ENCODE data around the gene BLVRB.

BLVRB gene

DNA sequence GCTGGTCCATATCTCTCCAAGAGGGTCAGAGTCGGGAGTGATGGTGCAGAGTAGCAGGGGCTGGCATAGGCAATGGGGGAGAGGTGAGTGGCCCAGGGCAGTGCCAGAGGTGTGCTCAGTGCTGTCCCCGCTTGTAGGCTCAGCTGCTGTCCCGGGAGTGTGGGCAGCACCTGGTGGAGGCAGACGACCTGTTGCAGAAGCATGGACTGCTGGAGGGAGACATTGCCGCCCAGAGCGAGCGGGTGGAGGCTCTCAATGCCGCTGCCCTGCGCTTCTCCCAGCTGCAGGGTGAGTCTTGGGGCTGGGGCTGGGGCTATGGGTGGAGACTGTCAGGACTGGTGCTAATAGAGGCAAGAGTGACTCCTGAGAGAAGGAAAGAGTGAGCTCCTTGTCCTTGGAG is 40.6 kb upstream of the BLVRB start:
- Histone ChIP-seq H4K20me1 (ENCODE audit: insufficient read depth, low read length) (no peaks in the 10 kb centered on the region), H3K36me3 (ENCODE audit: insufficient read depth, low read length) (no peaks in the 10 kb centered on the region), H3K9me2 (ENCODE audit: low read depth, low read length) (no peaks in the 10 kb centered on the region), H3K4me3 (ENCODE audit: low read depth, low read length, poor library complexity, severe bottlenecking) (no peak overlapping the region), H3F3A (ENCODE audit: insufficient read depth, low read length) (no peaks in the 10 kb centered on the region), H3K27ac (ENCODE audit: low read depth, low read length, poor library complexity, severe bottlenecking) (no peak overlapping the region), H3K27me3 (ENCODE audit: insufficient read depth, low read length) (no peaks in the 10 kb centered on the region), H3K9me3 (ENCODE audit: low read length) (no peaks in the 10 kb centered on the region), H3K79me2 (ENCODE audit: insufficient read depth, low read length) (no peaks in the 10 kb centered on the region), H2AFZ (ENCODE audit: low read length) (no peak overlapping the region), H3K4me2 (ENCODE audit: low read length) (no peak overlapping the region), H3K4me1 (ENCODE audit: insufficient read depth, low read length, severe bottlenecking) (no peaks in the 10 kb centered on the region), H3K9ac (ENCODE audit: low read length) (no peak overlapping the region)
- TF ChIP-seq, protein P1, sequence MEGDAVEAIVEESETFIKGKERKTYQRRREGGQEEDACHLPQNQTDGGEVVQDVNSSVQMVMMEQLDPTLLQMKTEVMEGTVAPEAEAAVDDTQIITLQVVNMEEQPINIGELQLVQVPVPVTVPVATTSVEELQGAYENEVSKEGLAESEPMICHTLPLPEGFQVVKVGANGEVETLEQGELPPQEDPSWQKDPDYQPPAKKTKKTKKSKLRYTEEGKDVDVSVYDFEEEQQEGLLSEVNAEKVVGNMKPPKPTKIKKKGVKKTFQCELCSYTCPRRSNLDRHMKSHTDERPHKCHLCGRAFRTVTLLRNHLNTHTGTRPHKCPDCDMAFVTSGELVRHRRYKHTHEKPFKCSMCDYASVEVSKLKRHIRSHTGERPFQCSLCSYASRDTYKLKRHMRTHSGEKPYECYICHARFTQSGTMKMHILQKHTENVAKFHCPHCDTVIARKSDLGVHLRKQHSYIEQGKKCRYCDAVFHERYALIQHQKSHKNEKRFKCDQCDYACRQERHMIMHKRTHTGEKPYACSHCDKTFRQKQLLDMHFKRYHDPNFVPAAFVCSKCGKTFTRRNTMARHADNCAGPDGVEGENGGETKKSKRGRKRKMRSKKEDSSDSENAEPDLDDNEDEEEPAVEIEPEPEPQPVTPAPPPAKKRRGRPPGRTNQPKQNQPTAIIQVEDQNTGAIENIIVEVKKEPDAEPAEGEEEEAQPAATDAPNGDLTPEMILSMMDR (IDR thresholded peaks at IDR 0.05; ENCODE audit: low read length): no peak
- no peak for TF ChIP-seq EZH2 (IDR thresholded peaks at IDR 0.05; ENCODE audit: borderline replicate concordance, low read length)

GRCh38 chr19:40503320-40503695 is 37.8 kb upstream of the BLVRB start:
- H3K4me3 ChIP-seq (ENCODE audit: low read depth, low read length, poor library complexity, severe bottlenecking): no peak overlapping the region
- no peaks in the 10 kb centered on the region for H3K27me3 ChIP-seq (ENCODE audit: insufficient read depth, low read length)
- TF ChIP-seq, protein P1 (IDR thresholded peaks at IDR 0.05; ENCODE audit: low read length): no peak
- TF ChIP-seq EZH2 (IDR thresholded peaks at IDR 0.05; ENCODE audit: borderline replicate concordance, low read length): no peak
- H3K79me2 ChIP-seq (ENCODE audit: insufficient read depth, low read length): no peaks in the 10 kb centered on the region
- no peak overlapping the region for H3K27ac ChIP-seq (ENCODE audit: low read depth, low read length, poor library complexity, severe bottlenecking)
- no peaks in the 10 kb centered on the region for H3K36me3 ChIP-seq (ENCODE audit: insufficient read depth, low read length)
- no peaks in the 10 kb centered on the region for H3F3A ChIP-seq (ENCODE audit: insufficient read depth, low read length)
- H3K9me3 ChIP-seq (ENCODE audit: low read length): no peaks in the 10 kb centered on the region
- no peak overlapping the region for H3K9ac ChIP-seq (ENCODE audit: low read length)
- H3K4me2 ChIP-seq (ENCODE audit: low read length): no peak overlapping the region
- H2AFZ ChIP-seq (ENCODE audit: low read length): no peak overlapping the region
- H3K9me2 ChIP-seq (ENCODE audit: low read depth, low read length): no peaks in the 10 kb centered on the region
- H4K20me1 ChIP-seq (ENCODE audit: insufficient read depth, low read length): no peaks in the 10 kb centered on the region
- no peaks in the 10 kb centered on the region for H3K4me1 ChIP-seq (ENCODE audit: insufficient read depth, low read length, severe bottlenecking)

DNA sequence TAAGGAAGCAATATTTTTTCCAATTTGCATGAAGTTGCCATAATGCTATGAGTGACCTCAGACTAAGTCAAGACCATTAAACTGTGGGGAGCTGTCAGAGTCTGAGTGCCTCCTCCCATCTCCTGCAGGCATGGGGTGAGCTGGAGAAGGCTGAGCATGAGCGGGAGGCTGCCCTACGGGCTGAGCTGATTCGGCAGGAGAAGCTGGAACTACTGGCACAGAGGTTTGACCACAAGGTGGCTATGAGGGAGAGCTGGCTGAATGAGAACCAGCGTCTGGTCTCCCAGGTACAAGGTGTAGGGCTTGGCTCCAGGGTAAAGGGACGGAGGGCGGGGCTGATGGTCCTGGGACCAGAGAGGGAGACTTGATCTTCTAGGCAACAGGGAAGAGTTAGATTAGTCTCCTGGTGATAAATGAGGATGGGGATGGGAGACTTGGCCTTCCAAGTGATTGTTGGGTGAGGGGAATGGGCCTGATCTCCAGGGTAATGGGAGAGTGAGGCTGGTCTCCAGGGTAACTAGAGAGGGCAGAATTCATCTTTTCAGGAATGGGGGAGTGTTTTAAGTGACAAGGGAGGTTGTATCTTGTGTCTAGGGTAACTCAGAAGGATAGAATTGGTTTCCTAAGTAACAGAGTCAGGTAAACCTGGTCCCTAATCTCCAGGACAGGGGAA is 37.2 kb upstream of the BLVRB start:
- H3K79me2 ChIP-seq (ENCODE audit: insufficient read depth, low read length): no peaks in the 10 kb centered on the region
- TF ChIP-seq, protein P1 (IDR thresholded peaks at IDR 0.05; ENCODE audit: low read length): no peak
- no peak for TF ChIP-seq EZH2 (IDR thresholded peaks at IDR 0.05; ENCODE audit: borderline replicate concordance, low read length)

More for the DNA sequence above, 37.2 kb upstream of the BLVRB start:
- Histone ChIP-seq H3K4me2 (ENCODE audit: low read length) (no peak overlapping the region), H3K36me3 (ENCODE audit: insufficient read depth, low read length) (no peaks in the 10 kb centered on the region), H3K9me2 (ENCODE audit: low read depth, low read length) (no peaks in the 10 kb centered on the region), H3K9ac (ENCODE audit: low read length) (no peak overlapping the region), H3K9me3 (ENCODE audit: low read length) (no peaks in the 10 kb centered on the region), H3F3A (ENCODE audit: insufficient read depth, low read length) (no peaks in the 10 kb centered on the region), H2AFZ (ENCODE audit: low read length) (no peak overlapping the region), H3K4me1 (ENCODE audit: insufficient read depth, low read length, severe bottlenecking) (no peaks in the 10 kb centered on the region), H3K27me3 (ENCODE audit: insufficient read depth, low read length) (no peaks in the 10 kb centered on the region), H4K20me1 (ENCODE audit: insufficient read depth, low read length) (no peaks in the 10 kb centered on the region), H3K27ac (ENCODE audit: low read depth, low read length, poor library complexity, severe bottlenecking) (no peak overlapping the region), H3K4me3 (ENCODE audit: low read depth, low read length, poor library complexity, severe bottlenecking) (no peak overlapping the region)

Measured in OCI-LY1 (cell line).